WTC11 (cell line): ENCODE measurements around the gene MYO18A. TPM values are rescaled to one million over a fixed set of nuclear protein-coding genes. Genes with fewer than 3 reads are reported as not detected.

ENCODE experiments used
- ATAC-seq: fragments of 200-7000 bp; cut with Tn5 transposase; 2 replicates; pipeline ENCODE4 v1.10.0; 2021; ENCODE audit warnings: mild to moderate bottlenecking, moderate library complexity
- CTCF ChIA-PET: fragments of 300-600 bp; sonication (Branson Sonifier 250); formaldehyde crosslinking; loops from one replicate; lab custom pipeline; 2021; ENCODE audit warnings: antibody characterized with exemption; lab: Charles Lee
- POLR2A ChIA-PET: fragments of 350-600 bp; sonication (Branson Sonifier 250); formaldehyde crosslinking; loops from one replicate; lab custom pipeline; 2021; ENCODE audit warnings: antibody characterized with exemption; lab: Charles Lee
- DNase-seq: peaks from one replicate; pipeline ENCODE4 v3.0.0; 2021; ENCODE audit warnings: low spot score
- H3K27ac Mint-ChIP-seq: 2 replicates; pipeline ENCODE4 v1.8.0; 2021; ENCODE audit warnings: mixed read lengths
- H3K27me3 Mint-ChIP-seq: 2 replicates; pipeline ENCODE4 v1.8.0; 2021; ENCODE audit warnings: low read depth, mild to moderate bottlenecking, moderate library complexity, mixed read lengths
- H3K36me3 Mint-ChIP-seq: 2 replicates; pipeline ENCODE4 v1.8.0; 2021; ENCODE audit warnings: mixed read lengths
- H3K4me1 Mint-ChIP-seq: 2 replicates; pipeline ENCODE4 v1.8.0; 2022; ENCODE audit warnings: mixed read lengths
- H3K4me3 Mint-ChIP-seq: 2 replicates; pipeline ENCODE4 v1.8.0; 2021; ENCODE audit warnings: mild to moderate bottlenecking, moderate library complexity, mixed read lengths
- H3K9me3 Mint-ChIP-seq: 2 replicates; pipeline ENCODE4 v1.8.0; 2021; ENCODE audit warnings: mixed read lengths
- AFF4 ChIP-seq: sonication (generic); formaldehyde crosslinking; IDR thresholded peaks from 2 replicates; pipeline ENCODE4 v1.8.1; 2023; ENCODE audit warnings: mild to moderate bottlenecking, missing genetic modification reagents, borderline replicate concordance
- ATF2 ChIP-seq: sonication (generic); formaldehyde crosslinking; IDR thresholded peaks from 2 replicates; pipeline ENCODE4 v1.8.1; 2022; ENCODE audit warnings: low read depth, missing genetic modification reagents, borderline replicate concordance
- CREB1 ChIP-seq: sonication (generic); formaldehyde crosslinking; IDR thresholded peaks from 2 replicates; pipeline ENCODE4 v1.8.0; 2023; ENCODE audit warnings: mild to moderate bottlenecking, missing genetic modification reagents
- E2F5 ChIP-seq: sonication (generic); formaldehyde crosslinking; IDR thresholded peaks from 2 replicates; pipeline ENCODE4 v1.8.1; 2022; ENCODE audit warnings: mild to moderate bottlenecking, moderate library complexity, missing genetic modification reagents
- OVOL2 ChIP-seq: fragments of 250-450 bp; sonication (Bioruptor Pico); IDR thresholded peaks from 2 replicates; pipeline ENCODE4 v1.9.0; 2021; ENCODE audit warnings: mild to moderate bottlenecking, borderline replicate concordance
- PREB ChIP-seq: sonication (generic); formaldehyde crosslinking; IDR thresholded peaks from 2 replicates; pipeline ENCODE4 v1.8.1; 2022; ENCODE audit warnings: mild to moderate bottlenecking, missing genetic modification reagents, moderate library complexity, borderline replicate concordance
- SMAD4 ChIP-seq: sonication (generic); formaldehyde crosslinking; IDR thresholded peaks from 2 replicates; pipeline ENCODE4 v1.8.0; 2022; ENCODE audit warnings: mild to moderate bottlenecking, missing genetic modification reagents
- ZNF317 ChIP-seq: sonication (generic); formaldehyde crosslinking; IDR thresholded peaks from 2 replicates; pipeline ENCODE4 v1.8.1; 2023; ENCODE audit warnings: low read depth, mild to moderate bottlenecking, moderate library complexity, missing genetic modification reagents, borderline replicate concordance
- ZNF425 ChIP-seq: fragments of 250-450 bp; sonication (Bioruptor Pico); conservative IDR thresholded peaks from 2 replicates; pipeline ENCODE4 v1.9.0; 2021; ENCODE audit warnings: mild to moderate bottlenecking
- total RNA-seq: library from RNA; stranded (reverse); gene quantifications from 3 replicates; pipeline ENCODE4 v1.2.3, GENCODE V29; 2021

MYO18A gene
- total RNA-seq, 1 experiment from 2014 or later, result 54.9 TPM

- no peak overlapping the region for H3K4me3 Mint-ChIP-seq
- no peaks in the 10 kb centered on the region for H3K9me3 Mint-ChIP-seq
- ChIA-PET CTCF (interaction anchor here (1.2 to 3.1 kb wide), 2 partner anchors 38 to 62 kb away, joined by 3 to 10 read pairs; no protein-coding TSS in a partner anchor), POLR2A (no interaction called here)
- DNase-seq (no peak), ATAC-seq (no peak)
- H3K27ac Mint-ChIP-seq, result no peak overlapping the region
- TF ChIP-seq ATF2 (CRISPR knock-in tag), result no peak
- TF ChIP-seq ZNF425 (CRISPR knock-in tag), result no peak
- TF ChIP-seq CREB1 (CRISPR knock-in tag), result no peak
- no peak for TF ChIP-seq E2F5 (CRISPR knock-in tag)
- no peak for TF ChIP-seq ZNF317
- no peak for TF ChIP-seq SMAD4 (CRISPR knock-in tag)
- H3K27me3 Mint-ChIP-seq, result no peaks in the 10 kb centered on the region
- peaks cover 6% of the 10 kb centered on the region; the same call in 1 of the 2 replicates for H3K36me3 Mint-ChIP-seq
- peaks cover 17% of the 10 kb centered on the region for H3K4me1 Mint-ChIP-seq
Measured at GRCh38 chr17:29054835-29055234, 125.4 kb downstream of the MYO18A start.

GRCh38 chr17:29051731-29052130 is 128.5 kb downstream of the MYO18A start:
- Mint-ChIP-seq H3K4me3 (no peak overlapping the region), H3K36me3 (peaks cover 6% of the 10 kb centered on the region; the same call in 1 of the 2 replicates), H3K27me3 (no peaks in the 10 kb centered on the region)

More at GRCh38 chr17:29051731-29052130, 128.5 kb downstream of the MYO18A start:
- TF ChIP-seq OVOL2 (CRISPR knock-in tag) (no peak), PREB (no peak), AFF4 (no peak)
- DNase-seq, result no peak
- no peak for ATAC-seq
- CTCF ChIA-PET, result interaction anchor here (0.6 to 1.5 kb wide), 7 partner anchors 9 to 86 kb away, joined by 3 to 10 read pairs (median 4); partner anchors contain the start of gene PIPOX
- POLR2A ChIA-PET, result no interaction called here
- Mint-ChIP-seq H3K4me1 (peaks cover 24% of the 10 kb centered on the region), H3K27ac (peak overlapping the region; percentile 61), H3K9me3 (no peaks in the 10 kb centered on the region)
